ENCODE results near the gene COPE. TPM values are rescaled to one million over a fixed set of nuclear protein-coding genes. Genes with fewer than 3 reads are reported as not detected.

The COPE gene
- polyA plus RNA-seq: 20.6 and 21.7 TPM in 2 replicates

DNA sequence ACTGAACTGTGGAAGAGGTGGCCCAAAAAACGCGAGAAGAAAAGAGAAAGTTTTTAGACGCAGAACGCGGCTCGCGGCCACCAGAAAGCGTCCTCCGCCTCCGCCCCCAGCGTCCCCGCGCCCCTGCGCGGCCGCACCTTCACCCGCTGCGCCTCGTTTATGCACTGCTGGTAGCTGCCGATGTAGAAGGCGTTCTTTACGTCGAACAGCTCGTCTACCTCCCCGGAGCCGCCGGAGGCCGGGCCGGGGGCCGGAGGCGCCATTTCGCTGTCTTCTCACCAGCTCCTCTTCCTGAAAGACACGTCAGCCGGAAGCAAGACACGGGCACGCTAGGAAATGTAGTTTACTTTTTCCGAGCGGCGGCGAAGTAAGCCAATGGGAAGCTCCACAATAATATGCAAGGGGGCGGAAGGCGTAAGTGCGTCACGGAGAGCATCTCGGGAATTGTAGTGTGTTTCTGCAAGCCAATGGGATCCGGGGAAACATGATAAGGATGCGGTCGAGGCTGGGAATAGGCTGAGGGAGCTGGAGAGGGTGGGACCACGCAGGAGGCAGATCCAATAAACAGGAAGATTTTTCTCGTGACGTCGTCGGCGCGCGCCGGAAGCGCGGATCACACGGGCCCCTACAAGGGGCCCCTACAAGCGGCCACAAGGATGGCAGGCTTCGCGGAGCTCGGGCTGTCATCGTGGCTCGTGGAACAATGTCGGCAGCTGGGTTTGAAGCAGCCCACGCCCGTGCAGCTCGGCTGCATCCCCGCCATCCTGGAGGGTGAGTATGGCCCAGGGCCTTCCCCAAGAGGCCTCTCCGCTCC is at the start of gene COPE, which contains the start of gene DDX49:
COPE (minus strand) TSS at position 302 of the 814 bp plus-strand sequence; CDS start at position 263, 39 bp downstream.
DDX49 (plus strand) TSS at position 630 of the 814 bp plus-strand sequence; CDS start at position 657, 27 bp downstream.

DNA sequence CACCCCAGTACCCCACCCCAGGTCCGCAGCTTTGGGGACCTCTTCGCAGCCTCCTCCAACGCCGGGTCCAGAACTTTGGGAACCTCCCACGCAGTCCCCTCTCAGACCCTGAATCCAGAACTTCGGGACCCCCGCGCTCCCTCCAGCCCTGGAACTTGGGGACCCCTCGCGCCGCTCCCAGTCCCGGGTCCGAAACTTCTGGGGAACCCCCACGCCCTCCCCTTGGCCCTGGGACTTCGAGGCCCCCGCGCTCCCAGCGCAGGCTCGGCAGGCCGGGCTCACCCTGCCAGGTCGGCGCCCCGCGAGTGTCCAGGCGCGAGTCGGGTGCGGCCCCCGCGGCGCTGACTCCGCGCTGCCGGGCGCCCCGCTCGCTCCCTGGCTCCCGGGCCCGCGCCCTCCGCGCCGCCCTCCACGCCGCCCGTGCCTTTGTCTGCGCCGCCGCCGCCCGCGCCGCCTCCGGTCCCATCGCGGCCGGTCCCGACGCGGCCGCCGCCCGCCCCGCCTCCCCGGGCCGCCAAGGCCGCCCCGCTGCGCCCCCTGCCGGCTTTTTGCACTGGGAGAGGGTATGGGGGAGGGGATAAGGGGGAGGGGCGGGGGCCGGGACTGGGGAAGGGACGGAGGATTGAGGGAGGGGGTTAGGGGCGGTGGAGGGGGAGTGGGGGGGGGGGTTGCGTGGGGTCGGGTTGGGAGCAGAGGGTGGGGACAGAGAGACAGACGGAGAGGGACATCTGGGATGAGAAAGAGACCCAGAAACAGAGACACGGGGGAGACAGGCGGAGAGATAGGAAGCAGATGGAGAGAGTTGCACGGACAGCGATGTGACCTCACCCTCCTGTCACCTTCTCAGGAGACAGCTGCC is 21.8 kb upstream of the COPE start, which contains the start of gene HOMER3:
HOMER3 (minus strand) TSS at position 449 of the 859 bp plus-strand sequence. CDS start 2,235 bp downstream, outside the sequence.

DNA sequence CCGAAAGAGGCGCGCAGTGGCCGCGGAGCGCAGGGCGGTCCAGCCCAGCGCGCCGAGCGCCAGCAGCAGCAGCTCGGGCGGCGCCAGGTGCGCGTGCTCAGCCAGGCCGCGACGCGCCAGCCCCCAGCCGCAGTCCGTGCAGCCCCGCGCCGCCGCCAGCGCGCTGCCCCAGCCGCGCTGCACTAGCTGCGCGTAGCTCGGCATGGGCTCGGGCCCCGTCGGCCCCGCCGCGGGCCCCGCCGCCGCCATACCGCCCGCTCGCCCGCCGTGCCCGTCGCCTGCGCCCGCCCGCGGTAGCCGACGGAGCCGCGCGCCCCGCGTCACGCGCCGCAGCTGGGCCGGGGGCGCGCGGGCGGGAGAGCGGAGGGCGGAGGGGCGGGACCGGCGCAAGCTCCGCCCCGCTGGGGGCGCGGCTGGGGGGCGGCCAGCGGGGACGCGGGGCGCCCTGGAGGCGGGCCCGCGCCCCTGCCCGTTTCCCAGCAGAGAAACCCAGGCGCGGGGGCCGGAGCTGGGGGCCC is 23.3 kb downstream of the COPE start, which contains the start of gene CERS1:
CERS1 (minus strand) TSS at position 335 of the 518 bp plus-strand sequence; CDS start at position 249, 86 bp downstream.

Other genes with a start within 250 kb of the COPE start
- 0.47 and 1.2 TPM in 2 replicates for gene CRTC1, start 235.7 kb downstream of the COPE start, polyA plus RNA-seq
- gene COMP, start 128.1 kb downstream of the COPE start, polyA plus RNA-seq: not detected in 2 replicates
- 3.3 and 4.1 TPM in 2 replicates for gene UPF1, start 87.4 kb downstream of the COPE start, polyA plus RNA-seq
- 11.0 and 19.4 TPM in 2 replicates for gene CERS1, start 23.2 kb downstream of the COPE start, polyA plus RNA-seq
- 3.4 and 5.6 TPM in 2 replicates for gene DDX49, start 328 bp upstream of the COPE start, polyA plus RNA-seq
- 6.3 and 23.4 TPM in 2 replicates for gene HOMER3, start 21.8 kb upstream of the COPE start, polyA plus RNA-seq
- gene SUGP2, start 114.1 kb upstream of the COPE start, polyA plus RNA-seq: 74.2 and 85.9 TPM in 2 replicates
- 2.4 and 3.1 TPM in 2 replicates for gene ARMC6, start 114.2 kb upstream of the COPE start, polyA plus RNA-seq
- 1.2 and 2.7 TPM in 2 replicates for gene SLC25A42, start 144.6 kb upstream of the COPE start, polyA plus RNA-seq
- 2.4 and 4.6 TPM in 2 replicates for gene TMEM161A, start 219.1 kb upstream of the COPE start, polyA plus RNA-seq

Measured in Purkinje cell (primary cell).